WTC11 (cell line): Measurements from ENCODE around the gene SULF2. TPM values are rescaled to one million over a fixed set of nuclear protein-coding genes. Genes with fewer than 3 reads are reported as not detected.

ENCODE experiments used
- ATAC-seq: fragments of 200-7000 bp; cut with Tn5 transposase; 2 replicates; pipeline ENCODE4 v1.10.0; 2021; ENCODE audit warnings: mild to moderate bottlenecking, moderate library complexity
- CTCF ChIA-PET: fragments of 300-600 bp; sonication (Branson Sonifier 250); formaldehyde crosslinking; loops from one replicate; lab custom pipeline; 2021; ENCODE audit warnings: antibody characterized with exemption; lab: Charles Lee
- POLR2A ChIA-PET: fragments of 350-600 bp; sonication (Branson Sonifier 250); formaldehyde crosslinking; loops from one replicate; lab custom pipeline; 2021; ENCODE audit warnings: antibody characterized with exemption; lab: Charles Lee
- DNase-seq: peaks from one replicate; pipeline ENCODE4 v3.0.0; 2021; ENCODE audit warnings: low spot score
- H3K27ac Mint-ChIP-seq: 2 replicates; pipeline ENCODE4 v1.8.0; 2021; ENCODE audit warnings: mixed read lengths
- H3K27me3 Mint-ChIP-seq: 2 replicates; pipeline ENCODE4 v1.8.0; 2021; ENCODE audit warnings: low read depth, mild to moderate bottlenecking, moderate library complexity, mixed read lengths
- H3K36me3 Mint-ChIP-seq: 2 replicates; pipeline ENCODE4 v1.8.0; 2021; ENCODE audit warnings: mixed read lengths
- H3K4me1 Mint-ChIP-seq: 2 replicates; pipeline ENCODE4 v1.8.0; 2022; ENCODE audit warnings: mixed read lengths
- H3K4me3 Mint-ChIP-seq: 2 replicates; pipeline ENCODE4 v1.8.0; 2021; ENCODE audit warnings: mild to moderate bottlenecking, moderate library complexity, mixed read lengths
- H3K9me3 Mint-ChIP-seq: 2 replicates; pipeline ENCODE4 v1.8.0; 2021; ENCODE audit warnings: mixed read lengths
- ATF2 ChIP-seq: sonication (generic); formaldehyde crosslinking; IDR thresholded peaks from 2 replicates; pipeline ENCODE4 v1.8.1; 2022; ENCODE audit warnings: low read depth, missing genetic modification reagents, borderline replicate concordance
- CBFB ChIP-seq: sonication (generic); formaldehyde crosslinking; IDR thresholded peaks from 2 replicates; pipeline ENCODE4 v1.8.1; 2022; ENCODE audit warnings: mild to moderate bottlenecking, low read depth, missing genetic modification reagents
- FOXJ3 ChIP-seq: sonication (generic); formaldehyde crosslinking; IDR thresholded peaks from 2 replicates; pipeline ENCODE4 v1.9.0; 2021; ENCODE audit warnings: missing genetic modification reagents, mild to moderate bottlenecking, borderline replicate concordance
- FOXK1 ChIP-seq: sonication (generic); formaldehyde crosslinking; IDR thresholded peaks from 2 replicates; pipeline ENCODE4 v1.8.0; 2022; ENCODE audit warnings: mild to moderate bottlenecking, moderate library complexity, missing genetic modification reagents
- HMGA2 ChIP-seq: fragments of 250-450 bp; sonication (Bioruptor Pico); IDR thresholded peaks from 2 replicates; pipeline ENCODE4 v1.4.0; 2021; ENCODE audit warnings: mild to moderate bottlenecking, moderate library complexity
- MXD4 ChIP-seq: fragments of 250-450 bp; sonication (Bioruptor Pico); IDR thresholded peaks from 2 replicates; pipeline ENCODE4 v1.8.0; 2021; ENCODE audit warnings: mild to moderate bottlenecking, moderate library complexity, borderline replicate concordance
- NR1H2 ChIP-seq: sonication (generic); formaldehyde crosslinking; IDR thresholded peaks from 2 replicates; pipeline ENCODE4 v1.9.0; 2021; ENCODE audit warnings: mild to moderate bottlenecking, moderate library complexity, missing genetic modification reagents
- SMAD4 ChIP-seq: sonication (generic); formaldehyde crosslinking; IDR thresholded peaks from 2 replicates; pipeline ENCODE4 v1.8.0; 2022; ENCODE audit warnings: mild to moderate bottlenecking, missing genetic modification reagents
- STAT6 ChIP-seq: sonication (generic); formaldehyde crosslinking; conservative IDR thresholded peaks from 2 replicates; pipeline ENCODE4 v1.8.1; 2023; ENCODE audit warnings: mild to moderate bottlenecking, low read depth, missing genetic modification reagents, moderate library complexity
- ZNF416 ChIP-seq: fragments of 250-450 bp; sonication (Bioruptor Pico); IDR thresholded peaks from 2 replicates; pipeline ENCODE4 v1.9.0; 2021; ENCODE audit warnings: mild to moderate bottlenecking, inconsistent platforms
- ZNF423 ChIP-seq: fragments of 250-450 bp; sonication (Bioruptor Pico); IDR thresholded peaks from 2 replicates; pipeline ENCODE4 v2.1.2; 2022; ENCODE audit warnings: mild to moderate bottlenecking, moderate library complexity
- ZNF512 ChIP-seq: sonication (generic); formaldehyde crosslinking; IDR thresholded peaks from 2 replicates; pipeline ENCODE4 v1.8.1; 2022; ENCODE audit warnings: missing genetic modification reagents, borderline replicate concordance
- total RNA-seq: library from RNA; stranded (reverse); gene quantifications from 3 replicates; pipeline ENCODE4 v1.2.3, GENCODE V29; 2021
- TF ChIP-seq, protein P1 (sequence below): sonication (generic); formaldehyde crosslinking; IDR thresholded peaks from 2 replicates; pipeline ENCODE4 v1.8.0; 2022; ENCODE audit warnings: mild to moderate bottlenecking, missing genetic modification reagents
- TF ChIP-seq, protein P2 (sequence below): sonication (generic); formaldehyde crosslinking; IDR thresholded peaks from 2 replicates; pipeline ENCODE4 v1.8.1; 2022; ENCODE audit warnings: mild to moderate bottlenecking, missing genetic modification reagents, moderate library complexity, borderline replicate concordance
- TF ChIP-seq, protein P3 (sequence below): sonication (generic); formaldehyde crosslinking; IDR thresholded peaks from 2 replicates; pipeline ENCODE4 v1.8.1; 2022; ENCODE audit warnings: low read depth, mild to moderate bottlenecking, moderate library complexity, missing genetic modification reagents, borderline replicate concordance

SULF2 gene
- total RNA-seq, 1 experiment from 2014 or later = 36.0 TPM

DNA sequence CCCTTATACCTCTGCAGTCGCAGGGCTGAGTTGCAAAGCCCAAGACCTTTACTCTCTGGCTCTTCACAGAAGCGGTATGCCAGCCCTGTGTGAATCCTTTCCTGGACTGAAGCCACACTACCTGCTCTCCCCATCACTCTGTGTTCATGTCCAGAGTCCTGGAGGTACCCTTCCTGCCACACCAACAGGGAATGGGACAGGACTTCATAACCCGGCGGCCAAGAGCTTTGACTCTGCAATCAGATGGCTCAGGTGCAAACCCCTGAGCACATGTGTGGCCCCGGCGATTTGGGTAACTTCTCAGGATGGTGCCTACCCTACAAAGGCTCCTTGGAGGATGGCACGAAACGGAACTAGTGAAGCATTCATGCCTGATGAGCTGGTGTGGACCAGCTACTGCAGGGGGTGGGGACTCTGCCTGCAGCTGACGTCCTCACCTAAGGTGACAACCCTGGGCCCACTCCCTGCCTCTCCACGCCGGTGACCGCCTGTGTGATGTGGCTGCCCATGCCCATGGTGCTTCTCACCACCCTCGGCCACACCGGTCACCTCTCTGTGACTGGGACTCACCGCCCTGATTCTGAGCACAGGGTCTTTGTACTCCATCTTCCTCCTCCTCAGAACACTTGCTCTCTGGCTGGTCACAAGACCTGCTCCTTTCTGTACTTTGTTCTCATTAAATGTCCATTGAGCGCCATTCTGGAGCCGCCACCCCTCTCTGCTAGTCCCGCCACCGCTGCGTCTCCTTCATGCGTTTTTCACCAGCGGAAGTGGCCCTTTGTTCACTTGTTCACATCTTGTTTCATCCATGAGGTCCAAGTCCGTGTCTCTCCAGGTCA, 116.7 kb downstream of the SULF2 start:
- no peaks in the 10 kb centered on the region for H3K27me3 Mint-ChIP-seq
- DNase-seq (no peak), ATAC-seq (no peak)
- no peaks in the 10 kb centered on the region for H3K9me3 Mint-ChIP-seq
- peak overlapping the region; percentile 57 for H3K27ac Mint-ChIP-seq
- H3K4me1 Mint-ChIP-seq = peaks cover 26% of the 10 kb centered on the region
- no peaks in the 10 kb centered on the region for H3K36me3 Mint-ChIP-seq
- ChIA-PET POLR2A (no interaction called here), CTCF (interaction anchor here (1.0 kb wide), 1 partner anchor 473 kb away, joined by 4 read pairs; no protein-coding TSS in a partner anchor)
- no peak for TF ChIP-seq SMAD4
- TF ChIP-seq HMGA2 (CRISPR knock-in tag) = no peak
- no peak for TF ChIP-seq ATF2 (CRISPR knock-in tag)
- TF ChIP-seq FOXJ3 (CRISPR knock-in tag) = no peak
- TF ChIP-seq, protein P1, sequence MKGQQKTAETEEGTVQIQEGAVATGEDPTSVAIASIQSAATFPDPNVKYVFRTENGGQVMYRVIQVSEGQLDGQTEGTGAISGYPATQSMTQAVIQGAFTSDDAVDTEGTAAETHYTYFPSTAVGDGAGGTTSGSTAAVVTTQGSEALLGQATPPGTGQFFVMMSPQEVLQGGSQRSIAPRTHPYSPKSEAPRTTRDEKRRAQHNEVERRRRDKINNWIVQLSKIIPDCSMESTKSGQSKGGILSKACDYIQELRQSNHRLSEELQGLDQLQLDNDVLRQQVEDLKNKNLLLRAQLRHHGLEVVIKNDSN (CRISPR knock-in tag) = no peak
- H3K4me3 Mint-ChIP-seq = no peak overlapping the region

GRCh38 chr20:47667531-47668312, 117.6 kb downstream of the SULF2 start:
- ChIA-PET POLR2A (no interaction called here), CTCF (interaction anchor here (1.0 kb wide), 1 partner anchor 472 kb away, joined by 4 read pairs; no protein-coding TSS in a partner anchor)
- DNase-seq = no peak
- no peak for ATAC-seq
- Mint-ChIP-seq H3K36me3 (no peaks in the 10 kb centered on the region), H3K27me3 (no peaks in the 10 kb centered on the region), H3K4me3 (no peak overlapping the region), H3K27ac (peak overlapping the region; percentile 57), H3K9me3 (no peaks in the 10 kb centered on the region), H3K4me1 (peaks cover 22% of the 10 kb centered on the region)
- TF ChIP-seq ZNF416 (CRISPR knock-in tag) = no peak
- TF ChIP-seq ZNF423 = no peak
- no peak for TF ChIP-seq FOXK1 (CRISPR knock-in tag)
- TF ChIP-seq MXD4 (CRISPR knock-in tag) = no peak
- no peak for TF ChIP-seq STAT6 (CRISPR knock-in tag)
- TF ChIP-seq NR1H2 (CRISPR knock-in tag) = no peak
- no peak for TF ChIP-seq ZNF512

- Mint-ChIP-seq H3K27me3 (no peaks in the 10 kb centered on the region), H3K4me1 (peaks cover 19% of the 10 kb centered on the region), H3K9me3 (no peaks in the 10 kb centered on the region), H3K36me3 (no peaks in the 10 kb centered on the region), H3K27ac (no peak overlapping the region), H3K4me3 (no peak overlapping the region)
- ATAC-seq (no peak), DNase-seq (no peak)
- ChIA-PET CTCF (interaction anchor here (1.1 kb wide), 1 partner anchor 953 kb away, joined by 3 read pairs; no protein-coding TSS in a partner anchor), POLR2A (no interaction called here)
- TF ChIP-seq ZNF416 (CRISPR knock-in tag) (no peak), CBFB (no peak), NR1H2 (CRISPR knock-in tag) (no peak), ATF2 (CRISPR knock-in tag) (no peak)
- TF ChIP-seq, protein P2, sequence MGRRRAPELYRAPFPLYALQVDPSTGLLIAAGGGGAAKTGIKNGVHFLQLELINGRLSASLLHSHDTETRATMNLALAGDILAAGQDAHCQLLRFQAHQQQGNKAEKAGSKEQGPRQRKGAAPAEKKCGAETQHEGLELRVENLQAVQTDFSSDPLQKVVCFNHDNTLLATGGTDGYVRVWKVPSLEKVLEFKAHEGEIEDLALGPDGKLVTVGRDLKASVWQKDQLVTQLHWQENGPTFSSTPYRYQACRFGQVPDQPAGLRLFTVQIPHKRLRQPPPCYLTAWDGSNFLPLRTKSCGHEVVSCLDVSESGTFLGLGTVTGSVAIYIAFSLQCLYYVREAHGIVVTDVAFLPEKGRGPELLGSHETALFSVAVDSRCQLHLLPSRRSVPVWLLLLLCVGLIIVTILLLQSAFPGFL (CRISPR knock-in tag) = no peak
- TF ChIP-seq, protein P3, sequence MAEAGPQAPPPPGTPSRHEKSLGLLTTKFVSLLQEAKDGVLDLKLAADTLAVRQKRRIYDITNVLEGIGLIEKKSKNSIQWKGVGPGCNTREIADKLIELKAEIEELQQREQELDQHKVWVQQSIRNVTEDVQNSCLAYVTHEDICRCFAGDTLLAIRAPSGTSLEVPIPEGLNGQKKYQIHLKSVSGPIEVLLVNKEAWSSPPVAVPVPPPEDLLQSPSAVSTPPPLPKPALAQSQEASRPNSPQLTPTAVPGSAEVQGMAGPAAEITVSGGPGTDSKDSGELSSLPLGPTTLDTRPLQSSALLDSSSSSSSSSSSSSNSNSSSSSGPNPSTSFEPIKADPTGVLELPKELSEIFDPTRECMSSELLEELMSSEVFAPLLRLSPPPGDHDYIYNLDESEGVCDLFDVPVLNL (CRISPR knock-in tag) = no peak
Measured at GRCh38 chr20:47667086-47667485, 118.2 kb downstream of the SULF2 start.
